Measurements from ENCODE around the gene PPM1J. TPM values are rescaled to one million over a fixed set of nuclear protein-coding genes. Genes with fewer than 3 reads are reported as not detected.
"Not testable (repeated sequence)": the region's sequence is repeated elsewhere in the genome, so short reads cannot be mapped to it uniquely, and the experiment has no call there.

Gene PPM1J
- total RNA-seq, 1 donor from 2014 or later: 2.1 TPM

GRCh38 chr1:112735752-112736151, 20.6 kb upstream of the PPM1J start:
- Histone ChIP-seq H3K4me3 (ENCODE audit: low read depth, low read length) (no peak overlapping the region), H3K36me3 (ENCODE audit: control insufficient read depth, insufficient read depth, low read length) (no peaks in the 10 kb centered on the region), H3K27me3 (ENCODE audit: control insufficient read depth, insufficient read depth, low read length) (no peaks in the 10 kb centered on the region)
- TF ChIP-seq CTCF (IDR thresholded peaks at IDR 0.05; ENCODE audit: insufficient read depth, low read length, poor library complexity, severe bottlenecking): no peak
- peak; percentile 93 for DNase-seq (ENCODE audit: low read depth)

GRCh38 chr1:112731451-112731850, 16.3 kb upstream of the PPM1J start:
- no peak for TF ChIP-seq CTCF (IDR thresholded peaks at IDR 0.05; ENCODE audit: insufficient read depth, low read length, poor library complexity, severe bottlenecking)
- DNase-seq (ENCODE audit: low read depth): no peak
- H3K36me3 ChIP-seq (ENCODE audit: control insufficient read depth, insufficient read depth, low read length): no peaks in the 10 kb centered on the region
- no peak overlapping the region for H3K4me3 ChIP-seq (ENCODE audit: low read depth, low read length)
- no peaks in the 10 kb centered on the region for H3K27me3 ChIP-seq (ENCODE audit: control insufficient read depth, insufficient read depth, low read length)

GRCh38 chr1:112729909-112730308, 14.8 kb upstream of the PPM1J start:
- Histone ChIP-seq H3K36me3 (ENCODE audit: control insufficient read depth, insufficient read depth, low read length) (no peaks in the 10 kb centered on the region), H3K4me3 (ENCODE audit: low read depth, low read length) (no peak overlapping the region), H3K27me3 (ENCODE audit: control insufficient read depth, insufficient read depth, low read length) (no peaks in the 10 kb centered on the region)
- no peak for DNase-seq (ENCODE audit: low read depth)
- TF ChIP-seq CTCF (IDR thresholded peaks at IDR 0.05; ENCODE audit: insufficient read depth, low read length, poor library complexity, severe bottlenecking): no peak

GRCh38 chr1:112729011-112729410, 13.9 kb upstream of the PPM1J start:
- DNase-seq (ENCODE audit: low read depth); H3K27me3 ChIP-seq (ENCODE audit: control insufficient read depth, insufficient read depth, low read length); H3K4me3 ChIP-seq (ENCODE audit: low read depth, low read length); H3K36me3 ChIP-seq (ENCODE audit: control insufficient read depth, insufficient read depth, low read length): not testable (repeated sequence)

- not testable (repeated sequence) for DNase-seq (ENCODE audit: low read depth); H3K4me3 ChIP-seq (ENCODE audit: low read depth, low read length); H3K27me3 ChIP-seq (ENCODE audit: control insufficient read depth, insufficient read depth, low read length); H3K36me3 ChIP-seq (ENCODE audit: control insufficient read depth, insufficient read depth, low read length)
These were observed 13.3 kb upstream of the PPM1J start for GRCh38 chr1:112728306-112728971.

GRCh38 chr1:112727716-112728115, 12.6 kb upstream of the PPM1J start:
- TF ChIP-seq CTCF (IDR thresholded peaks at IDR 0.05; ENCODE audit: insufficient read depth, low read length, poor library complexity, severe bottlenecking): no peak
- no peak for DNase-seq (ENCODE audit: low read depth)
- H3K4me3 ChIP-seq (ENCODE audit: low read depth, low read length): no peak overlapping the region
- no peaks in the 10 kb centered on the region for H3K27me3 ChIP-seq (ENCODE audit: control insufficient read depth, insufficient read depth, low read length)
- H3K36me3 ChIP-seq (ENCODE audit: control insufficient read depth, insufficient read depth, low read length): no peaks in the 10 kb centered on the region

- not testable (repeated sequence) for H3K36me3 ChIP-seq (ENCODE audit: control insufficient read depth, insufficient read depth, low read length); DNase-seq (ENCODE audit: low read depth)
These were observed 9.1 kb upstream of the PPM1J start for GRCh38 chr1:112724240-112724639.

More at GRCh38 chr1:112724240-112724639, 9.1 kb upstream of the PPM1J start:
- not testable (repeated sequence) for H3K27me3 ChIP-seq (ENCODE audit: control insufficient read depth, insufficient read depth, low read length); H3K4me3 ChIP-seq (ENCODE audit: low read depth, low read length)

All from kidney epithelial cell (primary cell).